NCI-H128 (cell line): Measurements from ENCODE around the gene NCOA5.
"Not testable (repeated sequence)": the region's sequence is repeated elsewhere in the genome, so short reads cannot be mapped to it uniquely, and the experiment has no call there.

Experiments used
- DNase-seq: peaks from one replicate; lab custom pipeline; 2025; ENCODE audit not compliant: unreplicated experiment; lab: John Stamatoyannopoulos, UW

The NCOA5 gene

GRCh38 chr20:46121184-46121930 lies 31.6 kb upstream of the NCOA5 start:
- no peak for DNase-seq

- DNase-seq = no peak
Measured at GRCh38 chr20:46120136-46120535, 30.4 kb upstream of the NCOA5 start.

- DNase-seq = no peak
Measured at GRCh38 chr20:46119547-46119946, 29.8 kb upstream of the NCOA5 start.

- no peak for DNase-seq
Measured at GRCh38 chr20:46119028-46119546, 29.3 kb upstream of the NCOA5 start.

GRCh38 chr20:46118481-46119020 lies 28.8 kb upstream of the NCOA5 start:
- DNase-seq = no peak

GRCh38 chr20:46117704-46118467 lies 28.1 kb upstream of the NCOA5 start, which contains the start of gene CD40:
TSS of gene CD40 (plus strand) at chr20:46118314. CDS start at chr20:46118344, 30 bp downstream.
- no peak for DNase-seq

- no peak for DNase-seq
Measured at GRCh38 chr20:46114449-46114848, 24.7 kb upstream of the NCOA5 start.

- DNase-seq = no peak
Measured at GRCh38 chr20:46113113-46113470, 23.3 kb upstream of the NCOA5 start.

- no peak for DNase-seq
Measured at GRCh38 chr20:46112430-46113112, 22.8 kb upstream of the NCOA5 start.

- DNase-seq = no peak
Measured at GRCh38 chr20:46111836-46112212, 22.1 kb upstream of the NCOA5 start.

- DNase-seq = no peak
Measured at GRCh38 chr20:46111028-46111835, 21.5 kb upstream of the NCOA5 start.

- DNase-seq = no peak
Measured at GRCh38 chr20:46108976-46109375, 19.2 kb upstream of the NCOA5 start.

GRCh38 chr20:46108435-46108841 lies 18.7 kb upstream of the NCOA5 start:
- no peak for DNase-seq

GRCh38 chr20:46107061-46107460 lies 17.3 kb upstream of the NCOA5 start:
- no peak for DNase-seq

- no peak for DNase-seq
Measured at GRCh38 chr20:46104262-46104661, 14.5 kb upstream of the NCOA5 start.

GRCh38 chr20:46102940-46103339 lies 13.2 kb upstream of the NCOA5 start:
- no peak for DNase-seq

- DNase-seq = no peak
Measured at GRCh38 chr20:46101957-46102356, 12.2 kb upstream of the NCOA5 start.

- no peak for DNase-seq
Measured at GRCh38 chr20:46100988-46101387, 11.2 kb upstream of the NCOA5 start.

GRCh38 chr20:46100444-46100843 lies 10.7 kb upstream of the NCOA5 start:
- not testable (repeated sequence) for DNase-seq

GRCh38 chr20:46099491-46100287 lies 9.9 kb upstream of the NCOA5 start:
- DNase-seq = no peak
